NCI-H2107 treated with DMSO at 0.1 percent for 48 hours (cell line): ENCODE data around the gene S100A7A.
A peak's percentile ranks its signal among the peaks of the same experiment; 100 is the strongest.
"Not testable (repeated sequence)": the region's sequence is repeated elsewhere in the genome, so short reads cannot be mapped to it uniquely, and the experiment has no call there.

ENCODE experiments used
- DNase-seq: peaks from one replicate; lab custom pipeline; 2025; ENCODE audit not compliant: unreplicated experiment; lab: John Stamatoyannopoulos, UW

S100A7A gene

GRCh38 chr1:153395136-153395685 lies 21.1 kb upstream of the S100A7A start:
- no peak for DNase-seq

- no peak for DNase-seq
Measured at GRCh38 chr1:153395776-153396175, 20.5 kb upstream of the S100A7A start.

- no peak for DNase-seq
Measured at GRCh38 chr1:153396461-153396860, 19.9 kb upstream of the S100A7A start.

- DNase-seq, result no peak
Measured at GRCh38 chr1:153397051-153397923, 19.0 kb upstream of the S100A7A start.

GRCh38 chr1:153397924-153398651 lies 18.2 kb upstream of the S100A7A start:
- DNase-seq, result no peak

- no peak for DNase-seq
Measured at GRCh38 chr1:153399401-153400055, 16.8 kb upstream of the S100A7A start.

- DNase-seq, result peak; percentile 52
Measured at GRCh38 chr1:153400244-153400643, 16.1 kb upstream of the S100A7A start.

- DNase-seq, result no peak
Measured at GRCh38 chr1:153401461-153401860, 14.9 kb upstream of the S100A7A start.

GRCh38 chr1:153402226-153402625 lies 14.1 kb upstream of the S100A7A start:
- DNase-seq, result peak; percentile 33

- DNase-seq, result peak; percentile 44
Measured at GRCh38 chr1:153403421-153404085, 12.8 kb upstream of the S100A7A start.

GRCh38 chr1:153404086-153404635 lies 12.2 kb upstream of the S100A7A start:
- no peak for DNase-seq

- no peak for DNase-seq
Measured at GRCh38 chr1:153404768-153405167, 11.6 kb upstream of the S100A7A start.

GRCh38 chr1:153405825-153406599 lies 10.3 kb upstream of the S100A7A start:
- DNase-seq, result not testable (repeated sequence)

GRCh38 chr1:153407274-153407673 lies 9.0 kb upstream of the S100A7A start:
- DNase-seq, result not testable (repeated sequence)

GRCh38 chr1:153413961-153414360 lies 2.4 kb upstream of the S100A7A start:
- DNase-seq, result not testable (repeated sequence)

GRCh38 chr1:153417136-153417888 lies 992 bp downstream of the S100A7A start:
- DNase-seq, result no peak

GRCh38 chr1:153418758-153419435 lies 2.6 kb downstream of the S100A7A start:
- DNase-seq, result not testable (repeated sequence)

- not testable (repeated sequence) for DNase-seq
Measured at GRCh38 chr1:153419436-153419793, 3.1 kb downstream of the S100A7A start.
